ENCODE measurements around the gene LRRC41.

DNA sequence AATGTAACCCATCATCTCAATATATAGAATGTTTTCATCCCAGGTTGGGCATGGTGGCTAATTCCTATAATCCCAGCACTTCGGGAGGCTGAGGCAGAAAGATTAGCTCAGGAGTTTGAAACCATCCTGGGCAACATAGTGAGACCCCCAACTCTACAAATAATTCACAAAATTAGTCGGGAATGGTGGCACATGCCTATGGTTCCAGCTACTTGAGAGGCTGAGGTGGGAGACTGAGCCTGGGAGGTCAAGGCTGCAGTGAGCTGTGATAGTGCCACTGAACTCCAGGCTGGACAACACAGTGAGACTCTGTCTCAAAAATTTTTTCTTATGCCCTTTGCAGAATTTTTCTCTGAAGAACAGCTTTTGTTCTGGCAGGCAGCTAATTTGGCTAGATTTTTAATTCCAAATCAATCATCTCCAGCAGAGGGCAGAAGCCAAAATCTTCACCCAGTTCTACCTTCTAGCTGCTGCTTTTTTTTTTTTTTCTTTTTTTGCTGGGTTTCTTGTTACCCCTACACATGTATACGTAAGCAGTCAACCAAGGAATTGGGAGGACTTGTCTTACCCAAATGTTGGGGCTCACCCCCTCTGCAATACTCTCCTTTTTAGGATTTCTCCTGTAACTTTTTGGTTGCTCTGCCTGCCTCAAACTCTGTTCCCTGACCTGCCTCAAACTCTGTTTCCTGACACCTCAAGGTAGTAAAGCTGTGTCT lies 58.6 kb downstream of the LRRC41 start:
- no peak for TF ChIP-seq EZH2phosphoT487 (IDR thresholded peaks at IDR 0.05)
- TF ChIP-seq, protein P1, sequence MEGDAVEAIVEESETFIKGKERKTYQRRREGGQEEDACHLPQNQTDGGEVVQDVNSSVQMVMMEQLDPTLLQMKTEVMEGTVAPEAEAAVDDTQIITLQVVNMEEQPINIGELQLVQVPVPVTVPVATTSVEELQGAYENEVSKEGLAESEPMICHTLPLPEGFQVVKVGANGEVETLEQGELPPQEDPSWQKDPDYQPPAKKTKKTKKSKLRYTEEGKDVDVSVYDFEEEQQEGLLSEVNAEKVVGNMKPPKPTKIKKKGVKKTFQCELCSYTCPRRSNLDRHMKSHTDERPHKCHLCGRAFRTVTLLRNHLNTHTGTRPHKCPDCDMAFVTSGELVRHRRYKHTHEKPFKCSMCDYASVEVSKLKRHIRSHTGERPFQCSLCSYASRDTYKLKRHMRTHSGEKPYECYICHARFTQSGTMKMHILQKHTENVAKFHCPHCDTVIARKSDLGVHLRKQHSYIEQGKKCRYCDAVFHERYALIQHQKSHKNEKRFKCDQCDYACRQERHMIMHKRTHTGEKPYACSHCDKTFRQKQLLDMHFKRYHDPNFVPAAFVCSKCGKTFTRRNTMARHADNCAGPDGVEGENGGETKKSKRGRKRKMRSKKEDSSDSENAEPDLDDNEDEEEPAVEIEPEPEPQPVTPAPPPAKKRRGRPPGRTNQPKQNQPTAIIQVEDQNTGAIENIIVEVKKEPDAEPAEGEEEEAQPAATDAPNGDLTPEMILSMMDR (IDR thresholded peaks at IDR 0.05), result peak; percentile 45
